WTC11 (cell line): ENCODE data around the gene APRT. TPM values are rescaled to one million over a fixed set of nuclear protein-coding genes. Genes with fewer than 3 reads are reported as not detected.

Experiments used
- ATAC-seq: fragments of 200-7000 bp; cut with Tn5 transposase; 2 replicates; pipeline ENCODE4 v1.10.0; 2021; ENCODE audit warnings: mild to moderate bottlenecking, moderate library complexity
- CTCF ChIA-PET: fragments of 300-600 bp; sonication (Branson Sonifier 250); formaldehyde crosslinking; loops from one replicate; lab custom pipeline; 2021; ENCODE audit warnings: antibody characterized with exemption; lab: Charles Lee
- POLR2A ChIA-PET: fragments of 350-600 bp; sonication (Branson Sonifier 250); formaldehyde crosslinking; loops from one replicate; lab custom pipeline; 2021; ENCODE audit warnings: antibody characterized with exemption; lab: Charles Lee
- DNase-seq: peaks from one replicate; pipeline ENCODE4 v3.0.0; 2021; ENCODE audit warnings: low spot score
- H3K27ac Mint-ChIP-seq: 2 replicates; pipeline ENCODE4 v1.8.0; 2021; ENCODE audit warnings: mixed read lengths
- H3K27me3 Mint-ChIP-seq: 2 replicates; pipeline ENCODE4 v1.8.0; 2021; ENCODE audit warnings: low read depth, mild to moderate bottlenecking, moderate library complexity, mixed read lengths
- H3K36me3 Mint-ChIP-seq: 2 replicates; pipeline ENCODE4 v1.8.0; 2021; ENCODE audit warnings: mixed read lengths
- H3K4me1 Mint-ChIP-seq: 2 replicates; pipeline ENCODE4 v1.8.0; 2022; ENCODE audit warnings: mixed read lengths
- H3K4me3 Mint-ChIP-seq: 2 replicates; pipeline ENCODE4 v1.8.0; 2021; ENCODE audit warnings: mild to moderate bottlenecking, moderate library complexity, mixed read lengths
- H3K9me3 Mint-ChIP-seq: 2 replicates; pipeline ENCODE4 v1.8.0; 2021; ENCODE audit warnings: mixed read lengths
- AFF4 ChIP-seq: sonication (generic); formaldehyde crosslinking; IDR thresholded peaks from 2 replicates; pipeline ENCODE4 v1.8.1; 2023; ENCODE audit warnings: mild to moderate bottlenecking, missing genetic modification reagents, borderline replicate concordance
- ATF1 ChIP-seq: sonication (generic); formaldehyde crosslinking; IDR thresholded peaks from 2 replicates; pipeline ENCODE4 v1.8.1; 2023; ENCODE audit warnings: mild to moderate bottlenecking, moderate library complexity, missing genetic modification reagents
- CTCF ChIP-seq: fragments of 200-600 bp; IDR thresholded peaks from 2 replicates; pipeline ENCODE4 v1.8.0; 2022; ENCODE audit warnings: antibody characterized with exemption
- ERG ChIP-seq: fragments of 250-450 bp; sonication (Bioruptor Pico); IDR thresholded peaks from 2 replicates; pipeline ENCODE4 v1.8.0; 2021; ENCODE audit warnings: mild to moderate bottlenecking
- ESRRA ChIP-seq: sonication (generic); formaldehyde crosslinking; IDR thresholded peaks from 2 replicates; pipeline ENCODE4 v1.8.1; 2022; ENCODE audit warnings: mild to moderate bottlenecking, missing genetic modification reagents, borderline replicate concordance
- GTF2I ChIP-seq: fragments of 250-450 bp; sonication (Bioruptor Pico); conservative IDR thresholded peaks from 2 replicates; pipeline ENCODE4 v1.4.0; 2021; ENCODE audit warnings: mild to moderate bottlenecking
- HMGA2 ChIP-seq: fragments of 250-450 bp; sonication (Bioruptor Pico); IDR thresholded peaks from 2 replicates; pipeline ENCODE4 v1.4.0; 2021; ENCODE audit warnings: mild to moderate bottlenecking, moderate library complexity
- HMGXB4 ChIP-seq: sonication (generic); formaldehyde crosslinking; IDR thresholded peaks from 2 replicates; pipeline ENCODE4 v1.8.1; 2023; ENCODE audit warnings: mild to moderate bottlenecking, moderate library complexity, missing genetic modification reagents
- JUN ChIP-seq: sonication (generic); formaldehyde crosslinking; IDR thresholded peaks from 2 replicates; pipeline ENCODE4 v1.8.0; 2023; ENCODE audit warnings: mild to moderate bottlenecking, missing genetic modification reagents
- MAX ChIP-seq: sonication (generic); formaldehyde crosslinking; IDR thresholded peaks from 2 replicates; pipeline ENCODE4 v1.8.0; 2022; ENCODE audit warnings: mild to moderate bottlenecking, missing genetic modification reagents
- MLX ChIP-seq: sonication (generic); formaldehyde crosslinking; IDR thresholded peaks from 2 replicates; pipeline ENCODE4 v1.8.1; 2023; ENCODE audit warnings: mild to moderate bottlenecking, missing genetic modification reagents, moderate library complexity
- MYBL2 ChIP-seq: sonication (generic); formaldehyde crosslinking; IDR thresholded peaks from 2 replicates; pipeline ENCODE4 v1.8.1; 2023; ENCODE audit warnings: mild to moderate bottlenecking, moderate library complexity, missing genetic modification reagents
- NFE2L1 ChIP-seq: sonication (generic); formaldehyde crosslinking; IDR thresholded peaks from 2 replicates; pipeline ENCODE4 v1.8.1; 2023; ENCODE audit warnings: missing genetic modification reagents
- NR2C2 ChIP-seq: sonication (generic); formaldehyde crosslinking; IDR thresholded peaks from 2 replicates; pipeline ENCODE4 v1.8.0; 2022; ENCODE audit warnings: mild to moderate bottlenecking, missing genetic modification reagents
- ZNF138 ChIP-seq: sonication (generic); formaldehyde crosslinking; conservative IDR thresholded peaks from 2 replicates; pipeline ENCODE4 v1.8.1; 2022; ENCODE audit warnings: mild to moderate bottlenecking, moderate library complexity, missing genetic modification reagents
- ZNF263 ChIP-seq: sonication (generic); formaldehyde crosslinking; IDR thresholded peaks from 2 replicates; pipeline ENCODE4 v1.8.1; 2022; ENCODE audit warnings: low read depth, mild to moderate bottlenecking, moderate library complexity, missing genetic modification reagents
- ZNF281 ChIP-seq: sonication (generic); formaldehyde crosslinking; IDR thresholded peaks from 2 replicates; pipeline ENCODE4 v1.8.0; 2023; ENCODE audit warnings: mild to moderate bottlenecking, missing genetic modification reagents
- ZNF396 ChIP-seq: fragments of 250-450 bp; sonication (Bioruptor Pico); IDR thresholded peaks from 2 replicates; pipeline ENCODE4 v1.8.0; 2021; ENCODE audit warnings: mild to moderate bottlenecking, moderate library complexity, borderline replicate concordance
- ZNF671 ChIP-seq: fragments of 250-450 bp; sonication (Bioruptor Pico); IDR thresholded peaks from 2 replicates; pipeline ENCODE4 v1.8.0; 2021; ENCODE audit warnings: mild to moderate bottlenecking
- total RNA-seq: library from RNA; stranded (reverse); gene quantifications from 3 replicates; pipeline ENCODE4 v1.2.3, GENCODE V29; 2021

APRT gene
- total RNA-seq, 1 experiment from 2014 or later: 288 TPM

GRCh38 chr16:88778541-88779065 is 33.1 kb downstream of the APRT start:
- no peaks in the 10 kb centered on the region for H3K27me3 Mint-ChIP-seq
- ATAC-seq (no peak), DNase-seq (no peak)
- H3K36me3 Mint-ChIP-seq: no peaks in the 10 kb centered on the region
- ChIA-PET POLR2A (no interaction called here), CTCF (interaction anchor here (0.7 to 10.5 kb wide), 9 partner anchors 9 to 88 kb away, joined by 3 to 117 read pairs (median 5); no protein-coding TSS in a partner anchor)
- no peak overlapping the region for H3K27ac Mint-ChIP-seq
- no peaks in the 10 kb centered on the region for H3K9me3 Mint-ChIP-seq
- peaks cover 18% of the 10 kb centered on the region for H3K4me1 Mint-ChIP-seq
- TF ChIP-seq HMGXB4 (CRISPR knock-in tag) (no peak), ZNF396 (CRISPR knock-in tag) (no peak), HMGA2 (CRISPR knock-in tag) (no peak), ZNF263 (CRISPR knock-in tag) (no peak), MAX (CRISPR knock-in tag) (no peak), MLX (CRISPR knock-in tag) (no peak), ATF1 (CRISPR knock-in tag) (no peak), ZNF671 (CRISPR knock-in tag) (no peak)
- H3K4me3 Mint-ChIP-seq: no peak overlapping the region

GRCh38 chr16:88778271-88778525 is 33.5 kb downstream of the APRT start:
- H3K27me3 Mint-ChIP-seq: no peaks in the 10 kb centered on the region
- 0 out of 2 replicates have a peak overlapping the region, but pooled peaks have one; percentile 76 for H3K27ac Mint-ChIP-seq
- ChIA-PET CTCF (interaction anchor here (0.6 to 10.5 kb wide), 8 partner anchors 15 to 129 kb away, joined by 3 to 117 read pairs (median 5); no protein-coding TSS in a partner anchor), POLR2A (no interaction called here)
- DNase-seq (no peak), ATAC-seq (no peak)
- peaks cover 14% of the 10 kb centered on the region for H3K4me1 Mint-ChIP-seq
- H3K36me3 Mint-ChIP-seq: no peaks in the 10 kb centered on the region
- no peaks in the 10 kb centered on the region for H3K9me3 Mint-ChIP-seq
- no peak overlapping the region for H3K4me3 Mint-ChIP-seq
- TF ChIP-seq NFE2L1 (CRISPR knock-in tag) (no peak), ZNF281 (no peak)

GRCh38 chr16:88777471-88778270 is 34.1 kb downstream of the APRT start:
- CTCF ChIA-PET: interaction anchor here (0.6 to 10.5 kb wide), 7 partner anchors 14 to 129 kb away, joined by 3 to 117 read pairs (median 5); no protein-coding TSS in a partner anchor
- DNase-seq (no peak), ATAC-seq (no peak)
- no peak for TF ChIP-seq MYBL2 (CRISPR knock-in tag)
- TF ChIP-seq CTCF: no peak
- no peak for TF ChIP-seq AFF4 (CRISPR knock-in tag)
- TF ChIP-seq ESRRA (CRISPR knock-in tag): no peak
- no peak for TF ChIP-seq ZNF138
- TF ChIP-seq ZNF671 (CRISPR knock-in tag): no peak
- TF ChIP-seq ERG (CRISPR knock-in tag): no peak
- no peak for TF ChIP-seq GTF2I (CRISPR knock-in tag)
- TF ChIP-seq JUN: no peak
- no peak for TF ChIP-seq NR2C2 (CRISPR knock-in tag)

More at GRCh38 chr16:88777471-88778270, 34.1 kb downstream of the APRT start:
- Mint-ChIP-seq H3K36me3 (no peaks in the 10 kb centered on the region), H3K4me3 (no peak overlapping the region), H3K27ac (peak overlapping the region; percentile 76), H3K27me3 (no peaks in the 10 kb centered on the region), H3K9me3 (no peaks in the 10 kb centered on the region), H3K4me1 (peaks cover 9% of the 10 kb centered on the region)
- POLR2A ChIA-PET: no interaction called here
